Hair follicle dermal papilla cell (primary cell): Measurements from ENCODE around the gene BRCC3. TPM values are rescaled to one million over a fixed set of nuclear protein-coding genes. Genes with fewer than 3 reads are reported as not detected.

Source experiments
- total RNA-seq: library from RNA; depleted of rRNA; stranded (reverse); fragments of >200 nt; gene quantifications from 2 replicates; pipeline ENCODE4 v1.2.3, GENCODE V29; 2012

Gene BRCC3
- 11.2 and 11.7 TPM in 2 replicates for total RNA-seq

DNA sequence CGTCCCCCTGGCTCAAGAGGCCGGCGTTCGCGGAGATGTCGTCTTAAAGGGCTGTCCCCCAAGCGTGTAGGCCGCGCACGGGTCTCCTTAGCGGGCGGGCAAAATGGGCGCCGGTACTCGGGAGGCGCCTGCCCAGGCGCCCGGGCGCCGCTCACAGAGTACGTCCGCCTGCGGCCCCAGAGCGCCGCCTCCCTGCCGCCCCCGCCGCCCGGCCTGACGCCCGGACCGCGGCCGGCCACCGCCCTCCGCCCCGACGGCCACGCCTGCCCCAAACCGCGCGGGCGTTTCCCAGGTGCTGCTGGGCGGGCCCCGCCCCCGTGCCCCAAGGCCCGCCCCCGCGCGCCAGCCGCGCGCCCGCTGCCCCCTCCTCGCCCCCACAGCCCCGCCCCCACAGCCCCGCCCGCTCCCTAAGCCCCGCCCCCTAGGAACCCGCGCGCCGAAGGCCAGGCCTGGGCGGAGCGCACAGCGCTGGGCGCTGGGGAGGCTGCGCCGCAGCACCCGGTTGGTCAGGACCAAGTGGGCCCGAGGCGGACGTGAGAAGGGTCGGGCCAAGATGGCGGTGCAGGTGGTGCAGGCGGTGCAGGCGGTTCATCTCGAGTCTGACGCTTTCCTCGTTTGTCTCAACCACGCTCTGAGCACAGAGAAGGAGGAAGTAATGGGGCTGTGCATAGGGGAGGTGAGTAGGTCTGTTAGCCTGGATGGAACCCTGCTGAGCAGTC lies at the start of gene BRCC3, which contains the start of the genes CMC4 and MTCP1:
TSS of gene BRCC3 (plus strand) at position 534 of the 719 bp plus-strand sequence. CDS start at position 554, 20 bp downstream.
TSS of gene CMC4 (minus strand) at position 162 of the 719 bp plus-strand sequence. CDS start 7,113 bp downstream, outside the sequence.
TSS of gene MTCP1 (minus strand) at position 162 of the 719 bp plus-strand sequence. CDS start 5,126 bp downstream, outside the sequence.

DNA sequence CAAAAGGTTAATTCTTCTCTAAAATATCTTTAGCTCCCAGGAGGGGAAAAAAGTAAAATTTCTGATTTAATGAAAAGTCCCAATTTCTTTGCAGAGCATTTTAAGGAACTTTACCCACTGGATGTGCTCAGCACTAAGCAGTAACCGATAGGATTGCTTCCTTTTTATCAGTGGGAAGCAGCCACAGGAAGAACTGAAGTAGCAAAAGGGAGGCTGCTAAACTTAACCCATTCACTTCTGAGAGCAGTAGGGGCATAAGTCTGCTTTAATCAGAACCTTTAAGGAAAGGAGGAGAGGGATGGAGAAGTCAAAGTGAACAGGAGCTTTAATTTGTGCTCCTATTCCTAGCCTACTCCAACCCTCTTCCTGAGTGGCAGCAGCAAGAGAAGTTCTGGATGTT lies 48.7 kb upstream of the BRCC3 start, which contains the start of gene F8:
TSS of gene F8 (minus strand) at position 139 of the 400 bp plus-strand sequence. CDS start 171 bp downstream, outside the sequence.

DNA sequence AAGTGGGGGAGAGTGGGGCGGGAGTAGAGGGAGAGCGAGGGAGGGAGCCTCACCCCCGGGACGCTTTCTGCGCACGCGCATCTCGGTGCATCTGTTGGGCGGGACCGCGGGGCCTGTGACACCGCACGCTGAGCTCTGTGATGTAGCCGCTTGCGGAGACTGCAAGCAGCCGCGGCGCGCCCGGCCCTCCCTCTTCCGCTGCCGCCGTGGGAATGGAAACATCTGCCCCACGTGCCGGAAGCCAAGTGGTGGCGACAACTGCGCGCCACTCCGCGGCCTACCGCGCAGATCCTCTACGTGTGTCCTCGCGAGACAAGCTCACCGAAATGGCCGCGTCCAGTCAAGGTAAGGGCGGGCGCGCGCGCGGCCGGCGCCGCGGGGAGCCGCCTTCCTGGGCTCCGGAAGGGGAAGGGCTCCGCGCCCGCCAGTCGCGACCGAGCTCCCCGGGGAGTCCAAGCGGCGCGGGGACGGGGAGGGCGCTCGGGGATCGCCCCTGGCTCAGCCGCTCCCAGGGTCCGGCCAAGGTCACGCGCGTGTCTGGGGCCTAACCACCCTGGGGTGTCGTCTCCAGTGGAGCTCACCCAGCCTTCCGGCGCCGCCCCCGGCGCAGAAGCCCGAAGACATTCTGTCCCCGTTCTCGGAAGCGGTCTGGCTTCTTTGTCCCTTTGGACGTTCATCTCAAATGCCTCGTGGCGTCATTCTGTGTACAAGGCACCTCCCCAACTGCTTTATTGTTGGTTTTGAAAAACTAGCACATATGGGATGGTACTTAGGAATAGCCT lies 44.4 kb upstream of the BRCC3 start, which contains the start of gene FUNDC2:
TSS of gene FUNDC2 (plus strand) at position 118 of the 782 bp plus-strand sequence. CDS start at position 213, 95 bp downstream.

Other genes starting within 250 kb of the BRCC3 start
- not detected in 2 replicates for gene SMIM9, start 236.8 kb upstream of the BRCC3 start, total RNA-seq
- 4.2 and 7.0 TPM in 2 replicates for gene F8A1, start 185.2 kb upstream of the BRCC3 start, total RNA-seq
- gene F8, start 48.8 kb upstream of the BRCC3 start, total RNA-seq = 5.2 and 6.7 TPM in 2 replicates
- 25.8 and 30.1 TPM in 2 replicates for gene FUNDC2, start 44.7 kb upstream of the BRCC3 start, total RNA-seq
- gene CMC4, start 372 bp upstream of the BRCC3 start, total RNA-seq = 11.9 and 12.0 TPM in 2 replicates
- gene MTCP1, start 372 bp upstream of the BRCC3 start, total RNA-seq = 0.97 and 1.1 TPM in 2 replicates
- gene VBP1, start 145.0 kb downstream of the BRCC3 start, total RNA-seq = 38.8 and 46.3 TPM in 2 replicates
- gene RAB39B, start 193.0 kb downstream of the BRCC3 start, total RNA-seq = 0.65 and 0.85 TPM in 2 replicates